ENCODE measurements around the gene RPL29.

The RPL29 gene

DNA sequence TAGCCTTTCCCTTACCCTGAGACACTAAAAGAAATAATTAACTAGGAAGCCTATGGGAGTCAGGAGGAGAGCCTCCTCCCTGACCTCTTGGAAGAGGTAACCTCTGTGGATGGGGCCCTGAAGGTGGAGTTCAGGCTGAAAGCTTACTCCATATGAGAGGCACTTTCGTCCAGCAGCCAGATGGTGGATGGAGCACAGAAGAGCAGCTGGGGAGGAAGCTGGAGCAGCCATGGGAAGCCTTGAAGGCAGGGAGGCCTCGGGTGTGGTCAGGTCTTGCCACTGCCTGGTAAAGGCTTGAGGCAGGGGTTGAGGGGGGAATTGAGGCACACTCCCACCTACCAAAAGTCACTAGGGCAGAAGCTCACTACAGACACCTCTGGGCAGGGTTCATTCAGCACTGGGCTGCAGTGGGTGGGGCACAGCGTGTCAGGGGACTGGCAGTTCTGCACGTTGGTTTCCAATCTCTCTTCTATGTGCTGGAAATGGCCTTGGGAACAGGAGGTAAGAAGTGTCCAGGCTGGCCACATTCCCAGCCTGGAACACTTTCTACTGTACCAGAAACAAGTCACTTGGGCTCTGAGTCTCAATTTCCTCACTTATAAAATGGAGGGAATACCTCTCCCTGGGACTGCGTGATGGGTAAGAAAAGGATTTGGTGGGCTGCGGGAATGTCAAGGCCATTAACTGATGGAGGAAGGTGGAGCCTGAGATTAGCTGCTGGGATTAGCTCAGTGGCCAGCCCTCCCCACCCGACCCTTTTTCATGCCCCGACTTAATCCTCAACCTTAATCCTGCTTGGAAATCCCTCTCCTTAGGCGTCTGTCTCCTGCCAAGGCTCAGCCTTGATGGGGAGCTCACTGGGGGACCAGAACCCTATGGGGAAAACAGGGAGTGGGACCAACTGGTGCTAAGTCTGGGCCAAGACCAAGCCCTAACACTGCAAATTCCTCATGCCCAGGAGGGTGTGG is 33.8 kb downstream of the RPL29 start:
- DNase-seq, result no peak

- DNase-seq, result no peak
These were observed 34.7 kb downstream of the RPL29 start for GRCh38 chr3:51961011-51961410.

DNA sequence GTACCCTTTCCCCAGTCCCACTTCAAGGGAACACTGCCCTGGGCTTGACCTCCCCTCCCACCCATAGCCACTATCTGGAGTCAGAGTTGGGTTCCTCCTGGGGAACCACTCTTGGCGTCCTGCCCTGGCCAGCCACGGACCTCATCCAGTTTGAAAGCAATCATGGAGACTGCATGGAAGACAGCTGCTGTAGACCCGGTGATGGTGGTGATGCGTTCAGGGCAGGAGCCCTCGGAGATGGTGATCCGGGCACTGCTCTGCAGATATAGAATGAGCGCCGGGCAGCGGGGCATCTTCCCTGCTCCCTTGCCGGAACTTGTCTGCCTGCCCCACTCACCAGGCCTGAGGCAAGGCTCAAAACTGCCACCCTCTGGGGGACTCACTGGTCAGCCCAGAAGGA is 35.3 kb downstream of the RPL29 start:
- DNase-seq, result no peak

- DNase-seq, result no peak
These were observed 36.0 kb downstream of the RPL29 start for GRCh38 chr3:51959651-51960050.

DNA sequence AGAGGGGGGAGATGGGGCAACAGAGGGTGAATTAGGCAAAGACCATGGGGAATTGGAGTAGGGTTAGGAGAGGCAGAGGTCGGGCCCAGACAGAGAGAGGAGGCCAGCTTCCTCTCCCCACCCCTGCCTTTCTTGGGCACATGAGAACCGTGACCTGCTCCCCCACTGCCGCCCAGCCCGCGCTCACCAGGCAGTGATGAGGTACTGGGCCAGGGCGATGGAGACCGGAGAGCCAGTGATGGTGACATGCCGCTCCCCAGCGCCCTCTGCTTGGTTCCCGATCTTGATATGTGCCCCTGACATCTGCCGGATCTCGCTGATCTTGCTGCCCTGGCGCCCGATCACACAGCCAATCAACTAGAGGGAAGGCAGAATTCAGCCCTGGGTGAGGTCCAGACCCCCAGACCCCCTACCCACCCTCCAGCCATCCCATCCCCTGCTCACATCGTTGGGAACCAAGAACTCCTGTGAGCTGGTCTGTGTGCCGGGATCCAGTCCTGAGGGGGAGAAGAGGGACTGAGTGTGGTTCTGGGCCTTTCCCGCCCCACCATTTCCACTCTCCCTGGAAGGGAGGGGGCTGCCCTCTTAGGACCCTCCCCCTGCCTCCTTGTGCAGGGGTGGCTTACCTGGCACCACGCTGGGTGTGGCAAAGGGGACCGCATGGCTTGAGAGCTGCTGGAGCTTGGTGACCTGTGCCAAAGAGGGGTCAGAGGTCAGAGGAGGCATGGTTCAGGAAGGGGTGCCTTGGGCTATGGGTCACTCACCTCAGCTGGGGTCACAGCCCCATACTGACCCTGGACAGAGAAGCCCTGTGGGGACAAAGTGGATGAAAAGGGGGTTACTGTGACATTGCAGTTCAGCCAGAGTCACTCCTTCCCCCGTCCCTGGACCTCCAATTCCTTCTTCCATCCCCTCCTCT is 36.8 kb downstream of the RPL29 start:
- DNase-seq, result no peak

DNA sequence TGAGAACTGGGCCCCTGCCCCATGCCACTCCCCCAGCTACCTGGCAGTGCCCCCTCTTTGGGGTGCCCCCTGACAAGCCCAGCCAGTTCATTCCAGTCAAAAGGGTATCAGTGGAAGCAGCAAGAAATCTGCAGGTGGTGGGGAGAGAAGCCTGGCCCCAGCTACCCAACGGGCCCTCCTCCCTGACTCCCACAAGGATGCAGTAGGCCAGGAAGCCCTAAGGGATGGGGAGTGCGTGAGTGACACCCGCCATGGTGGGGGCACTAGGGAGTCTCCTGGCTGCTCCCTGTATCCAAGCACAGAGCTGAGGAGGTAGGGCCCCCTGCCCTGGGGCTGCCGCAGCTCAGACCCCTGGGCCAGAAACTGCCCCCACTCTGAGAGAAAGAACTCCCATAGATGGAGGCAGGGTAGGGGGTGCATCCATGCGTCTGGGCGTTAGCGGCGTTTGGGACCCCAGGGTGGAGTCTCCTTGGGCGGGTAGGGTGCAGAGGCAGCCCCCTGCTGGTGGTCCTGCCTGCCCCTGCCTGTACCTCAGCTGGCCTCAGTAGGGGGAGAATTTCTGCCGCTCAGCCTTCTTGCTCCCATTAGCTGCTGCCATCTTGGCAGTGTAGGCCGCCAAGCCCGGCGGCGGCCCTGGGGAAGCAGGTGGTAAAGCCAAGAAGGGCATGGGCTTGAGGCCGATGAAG is 38.0 kb downstream of the RPL29 start:
- DNase-seq, result no peak

DNA sequence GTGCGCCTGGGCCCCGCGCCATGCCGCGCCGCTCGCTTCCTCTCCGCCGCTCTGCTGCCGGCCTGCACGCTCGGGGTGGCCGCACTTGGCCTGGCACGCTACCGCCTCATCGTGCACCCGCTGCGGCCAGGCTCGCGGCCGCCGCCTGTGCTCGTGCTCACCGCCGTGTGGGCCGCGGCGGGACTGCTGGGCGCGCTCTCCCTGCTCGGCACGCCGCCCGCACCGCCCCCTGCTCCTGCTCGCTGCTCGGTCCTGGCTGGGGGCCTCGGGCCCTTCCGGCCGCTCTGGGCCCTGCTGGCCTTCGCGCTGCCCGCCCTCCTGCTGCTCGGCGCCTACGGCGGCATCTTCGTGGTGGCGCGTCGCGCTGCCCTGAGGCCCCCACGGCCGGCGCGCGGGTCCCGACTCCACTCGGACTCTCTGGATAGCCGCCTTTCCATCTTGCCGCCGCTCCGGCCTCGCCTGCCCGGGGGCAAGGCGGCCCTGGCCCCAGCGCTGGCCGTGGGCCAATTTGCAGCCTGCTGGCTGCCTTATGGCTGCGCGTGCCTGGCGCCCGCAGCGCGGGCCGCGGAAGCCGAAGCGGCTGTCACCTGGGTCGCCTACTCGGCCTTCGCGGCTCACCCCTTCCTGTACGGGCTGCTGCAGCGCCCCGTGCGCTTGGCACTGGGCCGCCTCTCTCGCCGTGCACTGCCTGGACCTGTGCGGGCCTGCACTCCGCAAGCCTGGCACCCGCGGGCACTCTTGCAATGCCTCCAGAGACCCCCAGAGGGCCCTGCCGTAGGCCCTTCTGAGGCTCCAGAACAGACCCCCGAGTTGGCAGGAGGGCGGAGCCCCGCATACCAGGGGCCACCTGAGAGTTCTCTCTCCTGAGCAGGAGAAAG is 39.6 kb downstream of the RPL29 start:
- no peak for DNase-seq

DNA sequence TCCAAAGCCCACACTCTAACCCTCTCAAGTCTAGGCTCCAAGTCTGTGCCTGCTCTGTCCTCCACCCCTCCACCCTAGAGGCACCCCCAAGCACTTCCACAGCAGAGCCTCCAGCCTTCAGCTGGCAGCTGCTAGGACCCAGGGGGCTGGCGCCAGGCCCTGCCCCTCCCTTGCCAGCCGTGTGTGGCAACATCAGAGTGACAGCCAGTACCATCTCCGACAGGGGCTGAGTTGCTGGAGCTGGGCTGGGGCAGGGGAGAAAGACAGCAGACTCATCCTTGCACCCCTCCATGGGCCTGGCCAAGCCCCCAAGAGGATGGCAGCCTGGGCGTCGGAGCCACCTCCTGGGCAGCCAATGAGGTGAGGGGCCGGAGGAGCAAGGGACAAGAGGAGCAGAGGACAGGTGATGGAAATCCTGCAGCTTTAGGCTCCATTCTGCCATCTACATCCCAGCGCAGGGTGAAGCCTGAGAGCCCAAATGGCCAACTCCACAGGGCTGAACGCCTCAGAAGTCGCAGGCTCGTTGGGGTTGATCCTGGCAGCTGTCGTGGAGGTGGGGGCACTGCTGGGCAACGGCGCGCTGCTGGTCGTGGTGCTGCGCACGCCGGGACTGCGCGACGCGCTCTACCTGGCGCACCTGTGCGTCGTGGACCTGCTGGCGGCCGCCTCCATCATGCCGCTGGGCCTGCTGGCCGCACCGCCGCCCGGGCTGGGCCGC is 40.4 kb downstream of the RPL29 start, which contains the start of gene GPR62:
Gene GPR62 (plus strand): TSS at position 207 of the 718 bp plus-strand sequence. CDS start 272 bp downstream, at position 479.
- peak; percentile 28 for DNase-seq

DNA sequence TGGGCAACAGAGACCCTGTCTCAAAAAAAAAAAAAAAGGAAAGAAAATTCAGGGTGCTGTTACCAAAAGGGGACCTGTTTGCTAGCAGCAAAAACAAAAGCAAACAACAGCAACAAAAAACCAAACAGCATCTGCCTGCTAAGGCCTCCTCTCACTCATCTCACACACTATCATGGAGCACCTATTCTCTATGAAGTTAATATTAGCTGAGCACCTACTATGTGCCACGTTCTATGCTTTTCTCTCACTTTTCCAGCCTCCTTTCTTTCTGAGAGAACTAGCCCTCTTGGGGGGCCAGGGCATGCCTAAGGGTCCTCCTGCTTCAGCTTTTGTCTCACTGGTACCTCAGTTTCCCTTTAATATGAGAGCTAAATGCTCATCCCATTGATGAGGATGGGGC is 41.0 kb downstream of the RPL29 start:
- DNase-seq, result no peak

- no peak for DNase-seq
These were observed 41.6 kb downstream of the RPL29 start for GRCh38 chr3:51954105-51954504.

DNA sequence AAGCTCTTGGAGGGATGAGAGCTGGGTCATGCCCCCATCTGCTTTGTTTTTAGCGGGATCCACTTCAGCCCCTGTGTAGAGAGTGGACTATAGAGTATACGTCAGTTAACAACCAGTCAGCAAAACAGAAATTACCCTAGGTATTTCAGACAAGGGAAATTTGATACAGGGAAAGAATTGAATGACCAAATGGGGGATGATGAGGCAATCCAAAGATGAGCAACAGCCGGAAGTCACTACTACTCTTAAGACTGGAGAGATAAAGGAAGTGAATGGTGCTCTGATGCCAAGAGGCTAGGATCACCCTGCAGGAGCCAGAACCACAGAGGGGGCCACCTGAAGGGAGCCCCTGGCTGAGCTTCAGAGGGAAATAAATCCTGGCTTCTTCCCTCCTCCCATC is 42.2 kb downstream of the RPL29 start:
- DNase-seq, result peak; percentile 58

- no peak for DNase-seq
These were observed 44.8 kb downstream of the RPL29 start for GRCh38 chr3:51950899-51951298.

- DNase-seq, result no peak
These were observed 46.6 kb downstream of the RPL29 start for GRCh38 chr3:51949121-51949520.

- DNase-seq, result no peak
These were observed 47.6 kb downstream of the RPL29 start for GRCh38 chr3:51948016-51948580.

DNA sequence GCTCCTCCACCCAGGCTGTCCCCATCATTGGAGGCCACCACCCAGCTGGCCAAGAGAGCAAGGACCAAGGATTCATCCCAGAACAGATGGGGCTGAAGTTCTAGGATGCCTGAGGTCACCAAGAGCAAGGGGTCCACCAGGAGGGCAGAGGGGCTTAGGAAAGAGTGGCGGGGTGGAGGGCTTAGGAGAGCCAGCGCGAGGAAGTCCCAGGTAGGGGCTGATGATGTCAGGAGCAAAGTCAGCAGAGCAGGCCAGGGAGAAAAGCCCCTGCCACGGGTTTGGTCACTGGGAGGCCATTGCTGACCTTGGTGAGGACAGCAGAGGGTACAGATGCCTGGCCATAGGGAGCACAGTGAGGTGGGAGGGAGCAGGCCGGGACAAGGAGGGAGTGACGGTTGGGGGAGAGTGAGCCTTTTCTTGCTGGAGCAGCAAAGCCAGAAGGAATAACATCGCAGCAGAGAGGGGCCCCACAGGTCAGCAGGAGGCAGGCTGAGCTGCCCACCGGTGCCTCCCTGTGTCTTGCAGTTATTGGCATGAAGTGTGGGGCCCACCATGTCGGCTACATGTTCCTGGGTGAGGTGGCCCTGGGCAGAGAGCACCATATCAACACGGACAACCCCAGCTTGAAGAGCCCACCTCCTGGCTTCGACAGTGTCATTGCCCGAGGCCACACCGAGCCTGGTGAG is 48.3 kb downstream of the RPL29 start:
- no peak for DNase-seq

DNA sequence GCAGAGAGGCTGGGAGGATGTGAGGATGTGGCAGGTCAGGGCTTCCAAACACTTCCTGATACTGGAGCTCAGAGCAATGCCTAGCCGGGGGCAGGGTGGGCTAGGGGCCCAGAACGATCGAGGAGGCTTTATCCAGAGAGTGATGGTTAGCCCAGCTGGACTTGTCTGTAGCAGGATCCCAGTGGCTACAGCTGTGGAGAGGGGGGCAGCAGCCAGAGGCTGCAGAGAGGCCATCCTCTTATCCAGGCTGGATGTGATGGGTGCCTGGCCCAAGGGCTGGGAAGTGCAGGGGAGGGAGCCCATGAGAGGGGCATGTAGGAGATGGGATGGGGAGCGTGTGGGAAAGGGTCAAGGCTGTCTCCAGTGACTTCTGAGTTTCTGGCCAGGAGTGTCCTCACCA is 48.9 kb downstream of the RPL29 start:
- DNase-seq, result no peak

DNA sequence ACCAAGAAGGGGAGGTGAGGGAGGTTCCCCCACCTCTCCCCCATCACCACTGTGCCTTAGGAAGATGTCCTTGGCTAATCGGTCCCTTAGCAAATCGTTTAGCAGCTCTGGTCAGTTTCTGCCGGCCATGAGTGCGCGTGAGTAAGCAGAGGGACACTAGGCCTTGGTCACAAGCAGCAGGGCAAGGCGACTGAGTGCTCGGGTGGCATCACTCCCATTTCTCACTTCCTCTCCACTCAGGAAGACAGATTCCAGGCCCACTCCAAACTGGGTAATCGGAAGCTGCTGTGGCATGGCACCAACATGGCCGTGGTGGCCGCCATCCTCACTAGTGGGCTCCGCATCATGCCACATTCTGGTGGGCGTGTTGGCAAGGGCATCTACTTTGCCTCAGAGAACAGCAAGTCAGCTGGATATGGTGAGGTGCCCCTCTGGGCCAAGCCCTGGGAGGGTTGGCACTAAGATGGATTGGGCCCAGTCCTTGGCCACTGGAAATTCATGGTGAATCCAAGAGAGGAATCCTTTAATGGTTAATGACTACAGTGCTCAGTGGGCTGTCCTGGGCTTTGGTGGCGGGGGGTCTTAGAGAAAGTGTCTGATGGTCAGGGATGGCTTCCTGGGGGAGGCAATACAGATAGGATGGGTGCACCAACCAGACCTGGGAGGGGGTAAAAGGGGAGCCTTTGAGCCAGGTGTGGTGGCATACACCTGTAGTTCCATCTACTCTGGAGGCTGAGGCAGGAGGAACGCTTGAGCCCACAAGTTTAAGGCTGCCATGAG is 49.6 kb downstream of the RPL29 start:
- no peak for DNase-seq

GRCh38 chr3:51945031-51945840 is 50.5 kb downstream of the RPL29 start:
- DNase-seq, result no peak

All from NCI-H69 (cell line).